H9 (cell line): Measurements from ENCODE around the gene CSNK1A1L. TPM values are rescaled to one million over a fixed set of nuclear protein-coding genes. Genes with fewer than 3 reads are reported as not detected.

Source experiments
- DNase-seq: peaks from one replicate; pipeline ENCODE4 v3.0.0-alpha.2; 2017
- H2AFZ ChIP-seq: one replicate; pipeline ENCODE4 v1.6.1; 2013; ENCODE audit warnings: mild to moderate bottlenecking, low read length, control low read depth, moderate library complexity
- H2AK5ac ChIP-seq: 2 replicates; pipeline ENCODE4 v1.6.1; 2013; ENCODE audit warnings: low read length, control low read depth, mixed read lengths; ENCODE audit not compliant: insufficient read length
- H2BK120ac ChIP-seq: one replicate; pipeline ENCODE4 v1.6.1; 2013; ENCODE audit warnings: low read depth, mild to moderate bottlenecking, low read length, control low read depth, inconsistent platforms; ENCODE audit not compliant: poor library complexity, severe bottlenecking
- H2BK12ac ChIP-seq: 2 replicates; pipeline ENCODE4 v1.6.1; 2013; ENCODE audit warnings: low read length, control low read depth, mixed read lengths, low read depth; ENCODE audit not compliant: insufficient read length
- H2BK15ac ChIP-seq: 2 replicates; pipeline ENCODE4 v1.6.1; 2013; ENCODE audit warnings: low read depth, low read length, control low read depth
- H2BK20ac ChIP-seq: one replicate; pipeline ENCODE4 v1.6.1; 2013; ENCODE audit warnings: low read depth, mild to moderate bottlenecking, low read length, control low read depth, inconsistent platforms; ENCODE audit not compliant: poor library complexity, severe bottlenecking
- H2BK5ac ChIP-seq: 2 replicates; pipeline ENCODE4 v1.6.1; 2013; ENCODE audit warnings: low read length, control low read depth, mixed read lengths; ENCODE audit not compliant: insufficient read length
- H3K14ac ChIP-seq: 2 replicates; pipeline ENCODE4 v1.6.1; 2013; ENCODE audit warnings: low read length, control low read depth; ENCODE audit not compliant: insufficient read depth
- H3K18ac ChIP-seq: 2 replicates; pipeline ENCODE4 v1.6.1; 2013; ENCODE audit warnings: low read depth, mild to moderate bottlenecking, mixed read lengths, low read length, control low read depth; ENCODE audit not compliant: insufficient read length
- H3K23ac ChIP-seq: 2 replicates; pipeline ENCODE4 v1.6.1; 2013; ENCODE audit warnings: low read length, control low read depth, mixed read lengths, low read depth; ENCODE audit not compliant: insufficient read length
- H3K23me2 ChIP-seq: 2 replicates; pipeline ENCODE4 v1.6.1; 2013; ENCODE audit warnings: low read depth, mild to moderate bottlenecking, mixed read lengths, low read length, control low read depth; ENCODE audit not compliant: insufficient read length, poor library complexity, severe bottlenecking
- H3K27ac ChIP-seq: 2 replicates; pipeline ENCODE4 v1.5.1; 2013; ENCODE audit warnings: low read length, control low read depth, mixed read lengths, low read depth; ENCODE audit not compliant: insufficient read length
- H3K27me3 ChIP-seq: 2 replicates; pipeline ENCODE4 v1.6.1; 2013; ENCODE audit warnings: low read length, control low read depth, inconsistent platforms; ENCODE audit not compliant: insufficient read depth
- H3K4ac ChIP-seq: 2 replicates; pipeline ENCODE4 v1.6.1; 2013; ENCODE audit warnings: low read depth, mild to moderate bottlenecking, control low read depth, inconsistent platforms, low read length, moderate library complexity
- H3K4me1 ChIP-seq: 2 replicates; pipeline ENCODE4 v1.6.1; 2013; ENCODE audit warnings: low read length, control low read depth, inconsistent platforms; ENCODE audit not compliant: insufficient read depth
- H3K4me2 ChIP-seq: 2 replicates; pipeline ENCODE4 v1.6.1; 2013; ENCODE audit warnings: low read length, control low read depth, mixed read lengths; ENCODE audit not compliant: insufficient read length, insufficient read depth
- H3K56ac ChIP-seq: 2 replicates; pipeline ENCODE4 v1.6.1; 2013; ENCODE audit warnings: low read depth, mild to moderate bottlenecking, mixed read lengths, low read length, control low read depth; ENCODE audit not compliant: insufficient read length
- H3K79me1 ChIP-seq: 2 replicates; pipeline ENCODE4 v1.6.1; 2013; ENCODE audit warnings: low read depth, mild to moderate bottlenecking, moderate library complexity, low read length, control low read depth, inconsistent platforms; ENCODE audit not compliant: insufficient read depth, poor library complexity, severe bottlenecking
- H3K79me2 ChIP-seq: 2 replicates; pipeline ENCODE4 v1.6.1; 2013; ENCODE audit warnings: low read length, control low read depth, inconsistent platforms; ENCODE audit not compliant: insufficient read depth
- H3K9ac ChIP-seq: 2 replicates; pipeline ENCODE4 v1.6.1; 2013; ENCODE audit warnings: low read length, control low read depth, mixed read lengths; ENCODE audit not compliant: insufficient read length; ENCODE audit errors: extremely low read depth
- H3K9me3 ChIP-seq: one replicate; pipeline ENCODE4 v1.6.1; 2013; ENCODE audit warnings: low read depth, low read length, inconsistent platforms; ENCODE audit not compliant: control insufficient read depth
- H3T11ph ChIP-seq: one replicate; pipeline ENCODE4 v1.6.1; 2013; ENCODE audit warnings: mild to moderate bottlenecking, low read length, control low read depth, inconsistent platforms
- H4K20me1 ChIP-seq: one replicate; pipeline ENCODE4 v1.6.1; 2013; ENCODE audit not compliant: control insufficient read depth, insufficient read length, insufficient read depth
- H4K5ac ChIP-seq: 2 replicates; pipeline ENCODE4 v1.6.1; 2013; ENCODE audit warnings: low read depth, mild to moderate bottlenecking, mixed read lengths, low read length, control low read depth; ENCODE audit not compliant: insufficient read length
- H4K8ac ChIP-seq: replicated peaks from 2 replicates; pipeline ENCODE4 v1.6.1; 2013; ENCODE audit warnings: low read length, control low read depth, mixed read lengths, low read depth; ENCODE audit not compliant: insufficient read length
- H4K91ac ChIP-seq: 2 replicates; pipeline ENCODE4 v1.6.1; 2013; ENCODE audit warnings: low read depth, mild to moderate bottlenecking, moderate library complexity, mixed read lengths, low read length, control low read depth; ENCODE audit not compliant: insufficient read length
- H3K27ac Mint-ChIP-seq, 3 experiments: 2 replicates in 2 of 3; 3 replicates in 1 of 3; pipeline ENCODE4 v1.8.0; 2020 to 2021; ENCODE audit warnings: mixed read lengths in 3 of 3, mild to moderate bottlenecking in 1 of 3, moderate library complexity in 1 of 3
- H3K27me3 Mint-ChIP-seq: 2 replicates; pipeline ENCODE4 v1.8.0; 2021; ENCODE audit warnings: low read depth, mild to moderate bottlenecking, moderate library complexity, mixed read lengths
- H3K36me3 Mint-ChIP-seq, 3 experiments: 2 replicates in 2 of 3; 3 replicates in 1 of 3; pipeline ENCODE4 v1.8.0; 2020 to 2021; ENCODE audit warnings: low read depth in 3 of 3, mixed read lengths in 3 of 3; ENCODE audit not compliant: insufficient read depth in 1 of 3
- H3K4me1 Mint-ChIP-seq, 2 experiments: 2 replicates each; pipeline ENCODE4 v1.8.0; 2020; ENCODE audit warnings: mixed read lengths in 2 of 2
- H3K4me3 Mint-ChIP-seq, 2 experiments: 2 replicates in 1 of 2; 3 replicates in 1 of 2; pipeline ENCODE4 v1.8.0; 2020 to 2021; ENCODE audit warnings: mild to moderate bottlenecking in 2 of 2, mixed read lengths in 2 of 2, moderate library complexity in 1 of 2
- H3K9me3 Mint-ChIP-seq, 2 experiments: 2 replicates in 1 of 2; 3 replicates in 1 of 2; pipeline ENCODE4 v1.8.0; 2020; ENCODE audit warnings: mild to moderate bottlenecking in 2 of 2, mixed read lengths in 2 of 2, moderate library complexity in 1 of 2
- CTCF ChIP-seq: fragments of 200-600 bp; sonication (generic); conservative IDR thresholded peaks from 3 replicates; pipeline ENCODE4 v1.8.0; 2021; ENCODE audit warnings: antibody characterized with exemption, mild to moderate bottlenecking
- total RNA-seq: library from RNA; stranded (reverse); gene quantifications from 2 replicates; pipeline ENCODE4 v1.2.1, GENCODE V29; 2021

Gene CSNK1A1L
- total RNA-seq, 1 experiment from 2014 or later, result not detected

- no peak overlapping the region for H2BK15ac ChIP-seq
- no peak for DNase-seq
- H3K56ac ChIP-seq, result no peak overlapping the region
- no peak overlapping the region for H3K4me2 ChIP-seq
- no peak overlapping the region for H3T11ph ChIP-seq
- no peak overlapping the region for H4K5ac ChIP-seq
- no peak overlapping the region for H3K4ac ChIP-seq
- H2AFZ ChIP-seq, result no peak overlapping the region
- no peaks in the 10 kb centered on the region for H3K79me2 ChIP-seq
- no peaks in the 10 kb centered on the region for H3K27me3 ChIP-seq
- H3K18ac ChIP-seq, result no peak overlapping the region
- no peaks in the 10 kb centered on the region for H3K4me1 ChIP-seq
- H3K79me1 ChIP-seq, result no peaks in the 10 kb centered on the region
- no peak overlapping the region for H2BK120ac ChIP-seq
- H3K9me3 Mint-ChIP-seq, result peaks cover 2% of the 10 kb centered on the region in 2 experiments; a peak in 2 of 5 replicates
- H4K20me1 ChIP-seq, result no peaks in the 10 kb centered on the region
- H3K23ac ChIP-seq, result no peak overlapping the region
- H3K14ac ChIP-seq, result no peak overlapping the region
- H3K9ac ChIP-seq, result no peak overlapping the region
- no peak overlapping the region for H3K27ac Mint-ChIP-seq
- no peak overlapping the region for H3K27ac ChIP-seq
- no peak overlapping the region for H2BK20ac ChIP-seq
- H2AK5ac ChIP-seq, result no peak overlapping the region
- no peak overlapping the region for H4K8ac ChIP-seq
- H3K4me1 Mint-ChIP-seq, result peaks cover 6 to 7% of the 10 kb centered on the region in 2 experiments
- H2BK12ac ChIP-seq, result no peak overlapping the region
- H2BK5ac ChIP-seq, result no peak overlapping the region
- no peaks in the 10 kb centered on the region for H3K23me2 ChIP-seq
- no peak overlapping the region for H3K4me3 Mint-ChIP-seq
- H3K9me3 ChIP-seq, result no peaks in the 10 kb centered on the region
- H3K27me3 Mint-ChIP-seq, result no peaks in the 10 kb centered on the region; the same call in 1 of the 2 replicates
- no peak for TF ChIP-seq CTCF
- H3K36me3 Mint-ChIP-seq, result peaks cover 0 to 6% (median 0%) of the 10 kb centered on the region in 3 experiments; a peak in 2 of 7 replicates
- H4K91ac ChIP-seq, result no peak overlapping the region
Measured at GRCh38 chr13:37100731-37101130, 4.7 kb downstream of the CSNK1A1L start.
